Spleen (tissue), 7 donors: ENCODE results near the gene CYB561.

Experiments
- POLR2A ChIP-seq, 3 donors: fragments of 450-650 bp; IDR thresholded peaks; one replicate each; pipeline ENCODE4 v1.5.1; 2017; ENCODE audit warnings: antibody characterized with exemption in 3 of 3, mild to moderate bottlenecking in 1 of 3
- POLR2AphosphoS5 ChIP-seq, 3 donors: sonication (generic); formaldehyde crosslinking; IDR thresholded peaks; one replicate each; pipeline ENCODE4 v1.5.1; 2017; ENCODE audit warnings: antibody characterized with exemption in 3 of 3
- TF ChIP-seq, protein P1 (sequence below), 11 experiments: fragments of 200-600 bp in 7 of 11; fragments of 450-650 bp in 4 of 11; sonication (generic) in 4 of 11; IDR thresholded peaks in 8 of 11; conservative IDR thresholded peaks in 3 of 11; 1 replicate in 7 of 11; 2 replicates in 4 of 11; pipeline versions ENCODE4 v1.4.0 to v1.8.0; 2016 to 2021; ENCODE audit warnings: antibody characterized with exemption in 11 of 11, inconsistent platforms in 4 of 11, mild to moderate bottlenecking in 1 of 11
- donor health status: DM: no; HTN: no; CAD: no; lungs with moderate emphysema.
- donor health status: DM: no; HTN: no; CAD: no.
- donor health status: DM: no; HTN: no; CAD: no.

GRCh38 chr17:63476459-63476853 lies 30.4 kb upstream of the CYB561 start:
- TF ChIP-seq POLR2AphosphoS5 (IDR thresholded peaks at IDR 0.05) (peak in 1 of 3 donors; percentile 1), POLR2A (IDR thresholded peaks at IDR 0.05) (no peak)
- TF ChIP-seq, protein P1, sequence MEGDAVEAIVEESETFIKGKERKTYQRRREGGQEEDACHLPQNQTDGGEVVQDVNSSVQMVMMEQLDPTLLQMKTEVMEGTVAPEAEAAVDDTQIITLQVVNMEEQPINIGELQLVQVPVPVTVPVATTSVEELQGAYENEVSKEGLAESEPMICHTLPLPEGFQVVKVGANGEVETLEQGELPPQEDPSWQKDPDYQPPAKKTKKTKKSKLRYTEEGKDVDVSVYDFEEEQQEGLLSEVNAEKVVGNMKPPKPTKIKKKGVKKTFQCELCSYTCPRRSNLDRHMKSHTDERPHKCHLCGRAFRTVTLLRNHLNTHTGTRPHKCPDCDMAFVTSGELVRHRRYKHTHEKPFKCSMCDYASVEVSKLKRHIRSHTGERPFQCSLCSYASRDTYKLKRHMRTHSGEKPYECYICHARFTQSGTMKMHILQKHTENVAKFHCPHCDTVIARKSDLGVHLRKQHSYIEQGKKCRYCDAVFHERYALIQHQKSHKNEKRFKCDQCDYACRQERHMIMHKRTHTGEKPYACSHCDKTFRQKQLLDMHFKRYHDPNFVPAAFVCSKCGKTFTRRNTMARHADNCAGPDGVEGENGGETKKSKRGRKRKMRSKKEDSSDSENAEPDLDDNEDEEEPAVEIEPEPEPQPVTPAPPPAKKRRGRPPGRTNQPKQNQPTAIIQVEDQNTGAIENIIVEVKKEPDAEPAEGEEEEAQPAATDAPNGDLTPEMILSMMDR (IDR thresholded peaks at IDR 0.05 in 8 of 11, conservative IDR thresholded peaks at IDR 0.05 in 3 of 11), result no peak
